SHP77 treated with DMSO at 0.1 percent for 48 hours (cell line): ENCODE data around the gene SLC2A6.

Experiments used
- DNase-seq: peaks from one replicate; lab custom pipeline; 2025; lab: John Stamatoyannopoulos, UW

Gene SLC2A6

GRCh38 chr9:133496861-133497842 is 18.3 kb upstream of the SLC2A6 start:
- no peak for DNase-seq

- no peak for DNase-seq
Observed at GRCh38 chr9:133495327-133496293, 16.7 kb upstream of the SLC2A6 start.

GRCh38 chr9:133494636-133495326 is 15.9 kb upstream of the SLC2A6 start:
- no peak for DNase-seq

GRCh38 chr9:133493845-133494540 is 15.1 kb upstream of the SLC2A6 start:
- no peak for DNase-seq

GRCh38 chr9:133493428-133493827 is 14.5 kb upstream of the SLC2A6 start:
- no peak for DNase-seq

- no peak for DNase-seq
Observed at GRCh38 chr9:133492061-133493021, 13.4 kb upstream of the SLC2A6 start.

- DNase-seq: no peak
Observed at GRCh38 chr9:133491656-133491925, 12.7 kb upstream of the SLC2A6 start.

GRCh38 chr9:133490865-133491655 is 12.2 kb upstream of the SLC2A6 start:
- no peak for DNase-seq

- no peak for DNase-seq
Observed at GRCh38 chr9:133490201-133490681, 11.3 kb upstream of the SLC2A6 start.

- no peak for DNase-seq
Observed at GRCh38 chr9:133489253-133490190, 10.6 kb upstream of the SLC2A6 start.

- DNase-seq: no peak
Observed at GRCh38 chr9:133488686-133489252, 9.9 kb upstream of the SLC2A6 start.

GRCh38 chr9:133487331-133487725 is 8.4 kb upstream of the SLC2A6 start:
- DNase-seq: no peak

- no peak for DNase-seq
Observed at GRCh38 chr9:133485531-133486260, 6.8 kb upstream of the SLC2A6 start.

GRCh38 chr9:133484671-133485437 is 6.0 kb upstream of the SLC2A6 start:
- DNase-seq: no peak

GRCh38 chr9:133483611-133484010 is 4.7 kb upstream of the SLC2A6 start:
- DNase-seq: no peak
